ENCODE measurements around the gene POLE4.

Gene POLE4

DNA sequence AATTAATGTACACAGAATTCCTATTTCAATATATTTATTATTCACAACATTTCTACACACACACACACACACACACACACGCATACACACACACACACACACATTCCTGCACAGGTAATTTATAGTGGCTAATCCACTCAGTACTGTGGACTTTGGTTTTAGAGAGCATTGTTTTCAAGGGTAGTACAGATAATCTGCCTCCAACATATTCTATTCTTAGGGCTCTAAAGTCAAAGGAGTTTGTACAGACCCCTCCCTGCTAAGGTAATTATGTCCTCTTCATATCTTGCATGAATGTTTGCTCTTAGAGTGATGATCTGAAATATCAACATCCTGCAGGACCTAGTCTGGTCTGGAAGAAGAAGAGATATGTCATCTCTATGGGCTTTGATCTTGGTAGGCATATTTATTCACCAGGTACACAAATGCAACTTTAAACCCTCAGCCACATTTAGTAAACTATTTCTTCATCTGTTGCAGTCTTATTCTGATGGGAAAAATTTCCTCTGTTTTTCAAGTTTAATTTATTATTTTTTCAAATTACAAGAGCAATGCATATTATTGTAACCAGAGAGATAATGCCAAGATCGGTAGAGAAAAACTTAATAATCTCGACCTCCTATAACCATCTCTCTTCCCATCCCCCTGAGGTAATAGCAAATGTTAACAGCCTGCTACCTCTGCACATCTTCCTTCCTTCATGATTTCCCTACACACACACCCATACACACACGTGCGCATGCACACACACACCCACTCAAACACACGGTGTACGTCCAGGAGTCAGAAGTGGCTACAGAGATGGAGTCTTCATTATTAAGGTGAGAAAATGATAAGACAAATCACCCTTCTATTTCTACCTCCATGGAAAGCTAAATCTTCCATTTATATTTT is 18.3 kb upstream of the POLE4 start:
- no peak overlapping the region for H3K4me3 ChIP-seq (ENCODE audit: low read depth, low read length)
- TF ChIP-seq, protein P1, sequence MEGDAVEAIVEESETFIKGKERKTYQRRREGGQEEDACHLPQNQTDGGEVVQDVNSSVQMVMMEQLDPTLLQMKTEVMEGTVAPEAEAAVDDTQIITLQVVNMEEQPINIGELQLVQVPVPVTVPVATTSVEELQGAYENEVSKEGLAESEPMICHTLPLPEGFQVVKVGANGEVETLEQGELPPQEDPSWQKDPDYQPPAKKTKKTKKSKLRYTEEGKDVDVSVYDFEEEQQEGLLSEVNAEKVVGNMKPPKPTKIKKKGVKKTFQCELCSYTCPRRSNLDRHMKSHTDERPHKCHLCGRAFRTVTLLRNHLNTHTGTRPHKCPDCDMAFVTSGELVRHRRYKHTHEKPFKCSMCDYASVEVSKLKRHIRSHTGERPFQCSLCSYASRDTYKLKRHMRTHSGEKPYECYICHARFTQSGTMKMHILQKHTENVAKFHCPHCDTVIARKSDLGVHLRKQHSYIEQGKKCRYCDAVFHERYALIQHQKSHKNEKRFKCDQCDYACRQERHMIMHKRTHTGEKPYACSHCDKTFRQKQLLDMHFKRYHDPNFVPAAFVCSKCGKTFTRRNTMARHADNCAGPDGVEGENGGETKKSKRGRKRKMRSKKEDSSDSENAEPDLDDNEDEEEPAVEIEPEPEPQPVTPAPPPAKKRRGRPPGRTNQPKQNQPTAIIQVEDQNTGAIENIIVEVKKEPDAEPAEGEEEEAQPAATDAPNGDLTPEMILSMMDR (IDR thresholded peaks at IDR 0.05; ENCODE audit: borderline replicate concordance, insufficient read depth, low read depth, low read length): no peak

DNA sequence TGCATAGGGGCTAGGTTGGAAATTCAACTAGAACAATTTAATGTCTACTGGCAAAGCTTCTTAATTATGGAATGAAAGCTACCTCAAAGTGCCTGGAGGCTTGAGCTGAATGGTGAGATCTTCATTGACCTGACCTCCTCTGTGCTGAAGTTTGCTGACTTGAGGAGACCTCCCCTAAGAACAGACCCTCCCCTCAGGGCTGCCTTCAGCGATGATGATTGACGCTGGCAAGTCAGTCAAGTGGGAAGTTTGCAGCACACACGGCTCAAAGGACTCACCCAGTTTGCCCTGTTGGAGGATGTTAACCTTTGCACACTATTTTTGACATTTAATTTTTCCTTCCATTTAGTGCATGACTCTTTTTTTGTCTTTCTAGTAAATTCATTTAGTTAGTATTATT is 17.2 kb upstream of the POLE4 start:
- no peak overlapping the region for H3K4me3 ChIP-seq (ENCODE audit: low read depth, low read length)
- TF ChIP-seq, protein P1 (IDR thresholded peaks at IDR 0.05; ENCODE audit: borderline replicate concordance, insufficient read depth, low read depth, low read length): no peak

DNA sequence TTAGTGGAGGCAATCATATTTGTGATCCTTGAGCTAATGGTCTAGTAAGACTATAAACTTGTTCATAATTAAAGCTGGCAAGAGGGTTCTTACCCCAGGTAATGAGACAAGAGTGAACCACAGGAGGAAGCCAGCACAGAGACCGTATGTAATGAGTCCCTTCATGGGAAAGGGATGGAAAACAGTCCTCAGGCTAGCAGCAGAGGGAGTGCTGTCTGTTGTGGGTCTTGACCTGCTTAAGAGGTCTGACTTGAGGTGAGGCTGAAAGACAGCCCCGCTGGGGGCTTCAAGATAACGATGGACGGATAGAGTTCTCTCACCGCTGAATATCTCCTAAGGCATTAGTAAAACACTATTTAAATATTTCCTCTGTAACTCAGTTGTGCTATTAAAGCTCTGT is 16.2 kb upstream of the POLE4 start:
- TF ChIP-seq, protein P1 (IDR thresholded peaks at IDR 0.05; ENCODE audit: borderline replicate concordance, insufficient read depth, low read depth, low read length): no peak
- no peak overlapping the region for H3K4me3 ChIP-seq (ENCODE audit: low read depth, low read length)

DNA sequence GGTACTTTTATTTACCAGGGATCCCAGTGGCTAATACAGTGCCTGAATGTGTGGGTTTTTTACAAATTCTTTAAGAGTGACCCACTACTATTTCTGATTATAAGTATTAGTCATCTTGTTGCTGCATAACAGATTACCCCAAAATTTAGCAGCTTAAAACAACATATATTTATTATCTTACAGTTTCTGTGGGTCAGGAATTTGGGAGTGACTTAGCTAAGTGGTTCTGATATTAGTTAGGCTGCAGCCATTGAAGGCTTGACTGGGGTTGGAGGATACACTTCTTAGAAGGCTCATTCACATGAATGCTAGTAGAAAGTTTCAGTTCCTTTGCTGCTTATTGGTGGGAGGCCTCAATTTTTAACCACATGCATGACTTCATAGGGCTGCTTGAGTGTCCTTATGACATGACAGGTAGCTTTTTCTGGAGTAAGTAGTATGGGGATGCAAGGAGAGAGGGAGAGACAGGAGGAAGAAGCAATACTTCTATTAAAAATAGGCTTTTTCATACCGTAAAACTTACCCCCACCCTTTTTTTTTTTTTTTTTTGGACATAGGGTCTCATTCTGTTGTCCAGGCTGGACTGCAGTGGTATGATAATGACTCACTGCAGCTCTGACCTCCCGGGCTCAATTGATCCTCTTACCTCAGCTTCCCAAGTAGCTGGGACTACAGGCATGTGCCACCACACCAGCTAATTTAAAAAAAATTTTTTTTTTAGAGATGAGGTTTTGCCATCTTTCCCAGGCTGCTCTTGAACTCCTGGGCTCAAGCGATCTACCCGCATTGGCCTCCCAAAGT is 13.3 kb upstream of the POLE4 start:
- TF ChIP-seq, protein P1 (IDR thresholded peaks at IDR 0.05; ENCODE audit: borderline replicate concordance, insufficient read depth, low read depth, low read length): no peak
- H3K4me3 ChIP-seq (ENCODE audit: low read depth, low read length): no peak overlapping the region

DNA sequence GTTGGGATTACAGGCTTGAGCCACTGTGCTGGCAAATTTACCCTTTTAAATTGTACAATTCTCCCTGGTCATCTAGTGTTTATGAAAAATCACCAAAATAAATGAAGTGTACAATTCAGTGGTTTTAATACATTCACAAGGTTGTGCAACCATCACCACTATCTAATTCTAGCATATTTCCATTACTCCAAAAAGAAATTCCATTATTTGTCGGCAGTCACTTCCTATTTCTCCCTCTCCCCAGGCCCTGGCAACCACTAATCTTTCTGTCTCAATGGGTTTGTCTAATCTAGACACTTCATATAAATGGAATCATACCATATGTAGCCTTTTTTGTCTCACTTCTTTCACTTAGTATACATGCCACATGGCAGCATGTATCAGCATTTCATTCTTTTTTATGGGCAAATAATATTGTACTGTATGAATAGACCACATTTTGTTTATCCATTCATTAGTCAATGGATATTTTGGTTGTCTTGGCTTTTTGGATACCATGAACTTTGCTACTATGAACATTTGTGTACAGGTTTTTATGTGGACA is 12.6 kb upstream of the POLE4 start:
- no peak overlapping the region for H3K4me3 ChIP-seq (ENCODE audit: low read depth, low read length)
- TF ChIP-seq, protein P1 (IDR thresholded peaks at IDR 0.05; ENCODE audit: borderline replicate concordance, insufficient read depth, low read depth, low read length): no peak

DNA sequence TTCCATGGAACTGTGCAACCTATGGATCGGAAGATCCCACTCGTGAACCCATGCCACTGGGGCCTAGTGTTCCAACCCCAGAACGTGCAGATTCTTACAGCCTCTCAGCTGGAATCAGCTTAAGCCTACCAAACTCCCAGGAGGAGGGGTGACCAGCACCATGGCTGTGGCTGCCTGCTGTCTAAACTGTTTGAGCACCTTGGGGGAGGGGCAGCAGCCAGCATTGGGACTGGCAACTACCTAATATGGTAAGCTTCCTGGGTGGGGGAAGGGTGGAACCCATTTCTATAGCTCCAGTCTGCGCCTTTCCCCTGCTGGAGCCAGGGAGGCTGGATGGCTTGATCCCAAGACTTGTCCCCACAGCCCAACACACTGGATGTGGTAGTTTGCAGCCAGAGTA is 10.7 kb upstream of the POLE4 start:
- TF ChIP-seq, protein P1 (IDR thresholded peaks at IDR 0.05; ENCODE audit: borderline replicate concordance, insufficient read depth, low read depth, low read length): no peak
- H3K4me3 ChIP-seq (ENCODE audit: low read depth, low read length): no peak overlapping the region
